ENCODE data around the gene RASSF3.

DNA sequence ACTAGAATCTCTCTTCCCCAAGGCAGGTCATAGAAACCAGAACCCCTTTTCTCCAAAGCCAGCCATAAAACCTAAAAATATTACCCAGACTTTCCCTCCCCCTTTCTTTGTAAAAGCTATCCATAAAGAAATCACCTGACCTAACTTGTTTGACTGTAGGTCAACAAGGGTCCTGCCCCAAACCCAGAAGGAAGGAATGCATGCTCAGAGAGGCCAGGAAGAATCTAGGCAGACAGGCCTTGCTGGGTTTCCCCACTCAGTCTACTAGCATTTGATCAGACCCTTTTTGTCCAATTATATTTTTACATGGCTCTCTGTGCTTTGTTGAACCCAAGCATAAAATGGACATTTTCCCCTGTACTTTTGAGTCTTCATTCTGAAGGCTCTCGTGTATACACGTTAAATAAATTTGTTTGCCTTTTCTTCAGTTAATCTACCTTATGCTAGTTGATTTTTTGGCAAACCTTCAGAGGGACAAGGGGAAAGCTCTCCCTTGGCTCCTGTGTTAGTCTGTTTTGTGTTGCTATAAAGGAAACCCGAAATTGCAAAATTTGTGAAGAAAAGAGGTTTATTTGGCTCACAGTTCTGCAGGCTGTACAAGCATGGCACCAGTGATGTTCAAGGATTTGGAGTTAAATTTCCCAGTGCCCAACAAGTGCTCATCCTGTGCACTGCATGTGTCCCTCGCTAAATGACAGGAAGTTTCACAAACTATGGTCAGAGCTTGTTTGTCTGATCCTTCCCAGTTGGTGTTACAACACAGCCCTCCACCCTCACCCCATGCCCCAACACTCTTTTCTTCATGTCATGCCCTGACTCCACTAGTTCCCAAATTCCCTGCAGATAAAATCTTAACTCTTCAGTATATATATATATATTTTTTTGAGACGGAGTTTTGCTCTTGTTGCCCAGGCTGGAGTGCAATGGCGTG lies 14.2 kb upstream of the RASSF3 start:
- TF ChIP-seq, protein P1, sequence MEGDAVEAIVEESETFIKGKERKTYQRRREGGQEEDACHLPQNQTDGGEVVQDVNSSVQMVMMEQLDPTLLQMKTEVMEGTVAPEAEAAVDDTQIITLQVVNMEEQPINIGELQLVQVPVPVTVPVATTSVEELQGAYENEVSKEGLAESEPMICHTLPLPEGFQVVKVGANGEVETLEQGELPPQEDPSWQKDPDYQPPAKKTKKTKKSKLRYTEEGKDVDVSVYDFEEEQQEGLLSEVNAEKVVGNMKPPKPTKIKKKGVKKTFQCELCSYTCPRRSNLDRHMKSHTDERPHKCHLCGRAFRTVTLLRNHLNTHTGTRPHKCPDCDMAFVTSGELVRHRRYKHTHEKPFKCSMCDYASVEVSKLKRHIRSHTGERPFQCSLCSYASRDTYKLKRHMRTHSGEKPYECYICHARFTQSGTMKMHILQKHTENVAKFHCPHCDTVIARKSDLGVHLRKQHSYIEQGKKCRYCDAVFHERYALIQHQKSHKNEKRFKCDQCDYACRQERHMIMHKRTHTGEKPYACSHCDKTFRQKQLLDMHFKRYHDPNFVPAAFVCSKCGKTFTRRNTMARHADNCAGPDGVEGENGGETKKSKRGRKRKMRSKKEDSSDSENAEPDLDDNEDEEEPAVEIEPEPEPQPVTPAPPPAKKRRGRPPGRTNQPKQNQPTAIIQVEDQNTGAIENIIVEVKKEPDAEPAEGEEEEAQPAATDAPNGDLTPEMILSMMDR (optimal IDR thresholded peaks at IDR 0.05 in 1 of 3, IDR thresholded peaks at IDR 0.05 in 1 of 3, conservative IDR thresholded peaks at IDR 0.05 in 1 of 3; ENCODE audit: extremely low read depth in 1 of 3, insufficient read depth in 2 of 3, low read length in 3 of 3), result no peak
- no peak for TF ChIP-seq EZH2 (IDR thresholded peaks at IDR 0.05; ENCODE audit: low read length)

Measured in keratinocyte (primary cell).